ENCODE results near the gene SARS2.

DNA sequence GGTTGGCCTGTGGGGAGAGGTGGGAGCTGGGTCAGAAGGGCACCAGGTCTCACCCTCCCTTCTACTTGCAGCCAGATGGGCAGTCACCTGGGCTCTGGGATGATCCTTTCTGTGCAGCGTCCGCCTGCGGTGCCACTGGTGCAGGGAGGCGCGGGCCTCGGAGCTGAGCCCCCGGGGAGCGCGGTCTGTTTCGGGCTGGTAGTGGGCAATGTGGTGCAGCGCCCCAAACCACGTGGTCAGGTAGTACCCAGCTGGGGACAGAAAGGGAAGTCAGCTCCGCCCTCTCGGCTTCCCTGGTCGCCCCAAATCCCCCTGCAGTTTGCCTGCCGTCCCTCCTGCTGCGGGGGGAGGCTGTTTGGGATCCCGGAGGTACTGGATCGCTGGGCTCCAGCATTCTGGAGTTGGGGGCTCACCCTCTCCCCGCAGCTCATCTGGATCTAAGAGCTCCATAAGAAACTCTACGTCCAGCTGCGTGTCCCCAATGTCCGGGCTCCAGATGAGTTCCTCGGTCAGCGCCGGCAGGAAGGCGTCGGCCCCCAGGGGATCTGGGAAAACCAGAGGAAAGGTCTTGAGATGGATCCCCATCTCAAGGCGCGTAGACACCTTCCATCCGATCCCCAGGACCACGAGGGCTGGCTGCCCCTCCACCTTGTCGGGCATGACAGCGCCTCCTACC is 61.3 kb downstream of the SARS2 start:
- TF ChIP-seq EZH2 (IDR thresholded peaks at IDR 0.05) (no peak), POLR2AphosphoS5 (IDR thresholded peaks at IDR 0.05; ENCODE audit: borderline replicate concordance, low read depth, low read length) (no peak), FOXP2 (optimal IDR thresholded peaks at IDR 0.05; ENCODE audit: control extremely low read depth, extremely low read length, insufficient read depth) (no peak)
